Cerebellar nuclear complex (tissue), 1 donor: ENCODE data around the gene MATN1.
"Not testable (repeated sequence)": the region's sequence is repeated elsewhere in the genome, so short reads cannot be mapped to it uniquely, and the experiment has no call there.

Source experiments
- DNase-seq, 2 experiments: peaks; one replicate each; lab custom pipeline; 2025; lab: John Stamatoyannopoulos, UW

Gene MATN1

GRCh38 chr1:30697571-30698376, 25.6 kb downstream of the MATN1 start:
- DNase-seq: no peak

- DNase-seq: no peak
These were observed 26.6 kb downstream of the MATN1 start for GRCh38 chr1:30696831-30697230.

DNA sequence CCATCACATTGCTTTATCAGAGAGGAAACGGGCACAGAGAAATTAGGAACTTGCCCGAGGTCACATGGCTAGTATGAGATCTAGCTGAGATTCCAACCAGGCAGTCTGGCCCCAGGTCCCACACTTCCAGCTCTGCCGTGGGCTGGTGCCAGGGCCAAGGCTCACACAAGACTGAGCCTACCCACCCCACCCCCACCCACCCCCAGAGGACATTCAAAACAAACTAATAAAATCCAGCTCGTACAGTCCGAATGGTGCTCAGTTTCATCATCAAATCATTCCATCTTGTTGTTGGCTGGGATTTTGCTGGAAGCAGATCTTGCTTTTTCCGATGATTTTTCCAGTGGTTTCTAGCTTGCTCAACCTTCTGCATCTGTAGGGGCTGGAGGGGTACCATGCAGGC, 27.9 kb downstream of the MATN1 start:
- DNase-seq: no peak

DNA sequence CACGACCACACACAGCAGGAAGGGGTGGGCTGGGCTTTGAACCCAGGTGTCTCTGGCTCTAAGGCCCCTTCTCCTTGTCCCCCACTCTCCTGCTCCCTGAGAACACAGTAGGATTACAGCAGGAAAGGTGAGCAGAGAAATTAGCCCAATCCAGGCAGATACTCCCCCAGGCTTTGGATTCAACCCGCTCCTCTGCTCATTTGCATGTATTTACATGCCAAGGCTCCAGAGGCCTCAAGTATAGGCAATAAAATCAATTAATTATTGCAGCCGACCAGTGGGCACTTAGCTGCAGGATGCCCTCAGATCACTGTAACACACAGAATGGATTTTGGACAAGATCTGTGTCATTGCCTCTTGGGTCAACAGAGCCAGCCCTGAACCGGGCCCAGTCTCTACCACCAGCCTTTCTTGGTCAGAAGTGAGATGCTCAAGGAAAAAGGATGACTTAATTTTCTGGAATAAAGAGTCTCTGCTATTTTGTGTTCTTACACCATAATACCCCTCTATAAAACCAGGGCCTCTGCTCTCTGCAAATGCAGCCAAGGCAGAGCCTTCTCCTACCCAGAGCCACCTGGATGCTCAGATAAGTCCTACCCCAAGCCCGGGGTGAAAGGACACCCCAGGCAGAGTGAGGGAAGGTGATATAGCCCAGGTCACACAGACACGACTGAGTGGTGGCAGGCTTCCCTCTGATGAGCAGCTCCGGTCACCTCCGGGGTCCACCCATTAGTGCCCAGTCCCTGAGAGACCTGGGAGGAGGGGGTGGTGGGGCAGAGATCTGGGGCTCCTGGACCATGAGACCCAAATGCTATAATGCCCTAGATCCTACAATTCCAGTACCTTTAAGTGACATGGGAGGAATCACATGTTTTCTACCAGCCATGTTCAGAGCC, 28.9 kb downstream of the MATN1 start:
- DNase-seq: no peak

DNA sequence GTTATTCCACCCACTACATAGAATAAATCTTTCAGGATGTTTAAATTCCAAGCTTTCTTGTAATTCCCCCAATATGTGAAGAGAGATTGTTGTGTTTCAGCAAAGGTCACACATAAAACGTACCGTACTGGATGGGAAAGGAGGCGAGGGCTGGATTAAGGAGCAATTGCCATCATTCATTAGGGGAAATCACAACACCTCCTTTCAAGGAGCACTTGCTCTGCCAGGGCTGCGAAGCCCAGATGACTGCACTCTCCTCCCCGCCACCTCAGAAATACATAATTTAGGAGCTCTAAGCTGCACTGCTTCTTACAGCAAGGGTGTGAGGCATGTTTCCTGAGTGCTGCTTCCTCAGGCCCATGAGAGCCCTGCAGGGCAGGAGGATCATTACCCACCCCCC, 29.6 kb downstream of the MATN1 start:
- no peak for DNase-seq

DNA sequence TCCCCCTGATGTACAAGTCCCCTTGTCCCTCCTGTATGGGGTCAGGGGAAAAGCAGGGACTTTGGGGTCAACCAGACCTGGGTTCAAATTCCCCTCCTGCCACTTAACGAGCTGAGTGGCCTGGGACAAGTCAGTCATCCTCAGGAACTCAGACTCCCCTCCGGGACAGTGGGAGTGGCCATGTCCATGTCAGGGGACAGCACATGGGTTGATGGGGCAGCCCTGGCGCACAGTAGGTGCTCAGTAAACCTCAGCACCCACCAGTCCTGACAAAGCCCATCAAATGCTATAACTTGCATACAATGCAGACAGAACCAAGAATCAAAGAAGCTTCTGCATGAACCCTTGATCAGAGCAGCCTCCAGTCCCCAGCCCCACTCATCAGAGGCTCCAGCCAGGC, 30.0 kb downstream of the MATN1 start:
- DNase-seq: no peak

DNA sequence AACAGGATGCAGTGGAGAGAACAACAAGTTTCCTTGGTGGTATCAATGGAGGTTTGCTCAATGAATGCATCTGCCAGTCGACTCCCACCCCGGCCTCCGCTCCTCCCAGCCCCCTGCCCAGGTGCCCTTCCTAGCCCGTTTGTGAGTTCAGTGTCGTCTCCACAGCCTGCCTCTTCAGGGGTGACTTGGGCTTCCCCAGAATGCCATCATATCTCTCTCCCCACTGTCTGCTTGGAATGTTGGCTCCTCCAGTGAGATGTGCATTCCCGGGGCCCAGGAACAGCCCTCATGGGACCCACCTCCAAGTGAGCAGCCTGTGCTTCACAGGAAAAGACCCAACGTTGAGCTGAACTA, 30.5 kb downstream of the MATN1 start:
- DNase-seq: no peak

DNA sequence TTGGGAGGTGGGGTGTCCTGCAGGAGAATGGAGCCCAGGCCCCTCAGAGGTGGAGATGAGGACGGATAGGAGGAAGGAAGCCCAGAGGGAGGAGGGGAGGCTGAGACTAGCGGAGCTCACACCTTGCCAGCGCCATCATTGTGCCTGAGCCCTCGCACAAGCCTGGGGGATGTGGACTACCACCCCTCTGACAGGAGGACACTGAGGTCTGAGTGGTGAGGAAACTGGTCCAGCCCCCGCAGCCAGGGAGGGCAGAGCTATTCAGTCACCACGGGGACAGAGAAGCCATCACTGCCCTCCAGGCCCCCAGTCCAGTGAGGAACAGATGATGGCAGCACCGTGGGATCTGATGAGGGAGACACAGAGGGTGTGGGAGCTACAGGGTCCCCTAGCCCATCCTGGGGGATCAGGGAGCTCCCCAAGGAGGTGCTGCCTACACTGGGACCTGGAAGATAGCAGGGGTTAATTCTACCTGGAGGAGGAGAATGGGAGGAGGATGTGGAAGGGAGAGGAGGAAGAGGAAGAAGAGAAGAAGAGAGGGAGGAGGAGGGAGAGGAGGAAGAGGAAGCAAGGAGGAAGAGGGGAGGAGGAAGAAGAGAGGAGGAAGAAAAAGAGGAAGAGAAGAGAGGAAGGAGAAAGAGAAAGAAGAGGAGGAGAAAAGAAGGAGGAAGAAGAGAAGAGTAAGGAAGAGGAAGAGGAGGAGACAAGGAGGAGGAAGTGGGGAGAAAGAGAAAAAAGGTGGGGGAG, 31.0 kb downstream of the MATN1 start:
- DNase-seq: no peak

DNA sequence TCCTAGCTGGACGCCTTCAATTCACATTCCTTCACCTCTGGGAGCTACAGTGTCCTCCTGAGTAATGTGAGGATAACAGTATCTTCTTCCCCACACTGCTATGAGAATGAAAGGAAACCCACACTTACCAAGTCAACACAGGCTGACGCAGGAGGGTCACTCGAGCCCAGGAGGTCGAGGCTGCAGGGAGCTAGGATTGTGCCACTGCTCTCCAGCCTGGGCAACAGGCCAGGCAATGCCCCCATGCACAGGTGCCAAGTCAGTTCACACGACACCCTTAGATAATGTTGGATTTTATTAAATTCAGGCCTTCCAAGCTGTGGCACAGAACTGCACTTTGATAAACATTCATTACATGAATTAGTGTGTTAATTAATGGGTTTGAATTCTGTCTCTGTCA, 31.9 kb downstream of the MATN1 start:
- DNase-seq: no peak

DNA sequence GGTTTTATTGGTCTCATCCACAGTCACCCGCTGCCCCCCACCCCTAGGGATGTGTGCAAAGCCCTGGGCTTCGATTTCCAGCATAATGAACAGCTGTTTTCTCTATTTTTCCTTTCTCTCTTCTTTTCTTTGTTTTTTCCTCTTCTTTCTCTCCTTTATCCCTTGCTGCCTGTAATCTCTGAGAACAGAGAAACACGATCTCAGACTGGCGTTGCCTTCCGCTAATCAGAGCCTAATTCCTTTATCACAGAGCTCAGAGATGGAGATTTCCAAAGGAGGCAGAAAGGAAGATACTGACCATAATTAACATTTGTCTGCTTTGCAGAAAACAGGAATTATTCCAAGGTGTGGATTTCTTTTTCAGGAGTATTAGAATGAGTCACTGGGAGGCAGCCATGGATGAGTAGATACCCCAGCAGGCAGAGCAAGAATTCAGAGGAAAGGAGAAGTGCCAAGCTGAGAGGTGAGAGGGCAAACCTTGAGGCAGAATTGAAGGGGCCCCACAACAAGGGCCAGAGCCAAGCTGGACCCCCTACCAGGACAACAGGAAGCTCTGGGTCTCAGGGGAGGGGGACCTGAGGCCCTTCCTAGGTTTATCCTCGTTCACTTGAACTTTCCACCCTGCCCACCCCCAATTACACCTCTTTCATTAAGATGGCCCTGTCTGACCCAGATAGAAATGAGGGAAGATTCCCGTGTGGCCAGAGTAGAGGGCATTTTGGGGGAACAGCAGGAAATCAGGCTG, 33.3 kb downstream of the MATN1 start:
- DNase-seq: no peak

- DNase-seq: no peak
These were observed 34.2 kb downstream of the MATN1 start for GRCh38 chr1:30688920-30689794.

DNA sequence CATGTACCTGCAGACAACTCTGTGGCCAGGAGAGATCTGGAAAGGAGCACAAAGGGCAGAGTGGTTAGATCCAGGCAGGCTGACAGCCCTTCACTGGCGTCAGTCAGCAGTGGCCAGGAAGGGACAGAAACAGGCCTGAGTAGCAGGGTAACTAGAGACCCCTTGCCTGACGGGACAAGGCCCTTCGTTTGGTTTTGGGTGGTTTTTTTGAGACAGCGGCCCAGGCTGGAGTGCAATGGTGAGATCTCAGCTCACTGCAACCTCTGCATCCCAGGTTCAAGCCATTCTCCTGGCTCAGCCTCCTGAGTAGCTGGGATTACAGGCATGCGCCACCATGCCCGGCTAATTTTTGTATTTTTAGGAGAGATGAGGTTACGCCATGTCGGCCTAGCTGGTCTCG, 34.9 kb downstream of the MATN1 start:
- DNase-seq: not testable (repeated sequence)

DNA sequence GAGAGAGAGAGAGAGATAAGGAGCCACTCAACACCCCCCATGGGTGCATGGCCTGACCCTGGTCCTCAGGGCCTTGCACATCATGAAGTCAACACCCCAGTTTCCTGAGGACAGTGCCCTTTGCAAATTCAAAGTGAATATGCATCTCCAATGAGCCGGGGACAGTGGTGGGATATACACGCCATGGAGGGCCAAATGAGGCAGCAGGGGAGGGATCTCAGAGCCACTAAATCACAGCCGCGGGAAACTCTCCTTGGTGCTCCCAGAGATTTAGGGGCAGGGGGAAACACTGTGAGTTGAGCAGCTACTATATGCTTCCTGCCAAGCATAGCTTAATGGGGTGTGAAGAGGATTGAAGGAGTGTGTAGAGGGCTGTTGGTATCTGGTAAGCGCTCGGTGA, 35.5 kb downstream of the MATN1 start:
- DNase-seq: no peak

- no peak for DNase-seq
These were observed 37.0 kb downstream of the MATN1 start for GRCh38 chr1:30686236-30686935.

GRCh38 chr1:30685796-30686165, 37.6 kb downstream of the MATN1 start:
- no peak for DNase-seq

- DNase-seq: no peak
These were observed 38.2 kb downstream of the MATN1 start for GRCh38 chr1:30684881-30685795.

- no peak for DNase-seq
These were observed 39.1 kb downstream of the MATN1 start for GRCh38 chr1:30684259-30684658.

DNA sequence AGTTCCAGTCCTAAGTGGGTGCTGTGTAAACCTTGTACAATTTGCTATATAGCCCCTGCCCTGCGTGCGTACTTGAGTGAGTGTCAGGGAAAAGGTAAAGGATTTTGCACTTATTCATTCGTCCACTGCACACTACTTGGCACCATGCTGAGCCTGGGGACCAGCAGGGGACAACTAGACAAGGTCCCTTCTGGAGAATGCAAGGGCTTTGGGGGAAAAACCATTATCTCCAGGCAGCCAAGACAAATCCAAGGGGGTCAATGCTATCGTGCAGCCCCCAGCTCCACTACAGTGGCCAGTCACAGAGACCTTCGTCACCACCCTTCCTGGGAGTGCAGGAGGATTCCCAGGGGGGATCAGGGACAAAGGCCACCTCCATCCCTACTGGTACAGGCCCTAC, 39.7 kb downstream of the MATN1 start:
- no peak for DNase-seq
